ENCODE results near the gene CCDC169. TPM values are rescaled to one million over a fixed set of nuclear protein-coding genes. Genes with fewer than 3 reads are reported as not detected.

Gene CCDC169
- total and polyA plus RNA-seq, 3 donors from 2014 or later = 37.0 to 174 (median 74.1) TPM

DNA sequence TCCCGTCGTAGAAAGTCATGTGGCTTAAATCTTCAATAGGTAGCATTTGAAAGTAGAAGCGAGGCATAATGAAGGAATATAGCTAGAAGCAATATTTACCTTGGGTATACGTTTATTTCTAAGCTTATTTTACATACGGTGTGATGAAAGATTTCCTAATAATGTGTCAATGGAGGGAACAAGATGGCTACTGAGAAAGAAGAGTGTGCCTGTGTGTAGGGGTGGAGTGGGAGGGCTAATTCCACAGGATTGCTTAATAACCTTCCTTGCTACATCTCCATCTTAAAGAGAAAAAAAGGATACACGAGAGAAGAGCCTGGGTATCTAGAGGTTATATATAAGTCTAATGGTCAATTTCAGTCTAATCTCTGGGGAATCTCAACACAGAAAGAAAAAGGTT lies 46.6 kb upstream of the CCDC169 start:
- 41 to 50% methylated on average over 6 of the region's 6 CpGs for WGBS, 2 donors
- H3K27me3 ChIP-seq = no peaks in the 10 kb centered on the region
- no peaks in the 10 kb centered on the region for H3K36me3 ChIP-seq (ENCODE audit: low read depth, missing control alignments)
- H3K27ac ChIP-seq = peak overlapping the region; percentile 99 to 100
- DNase-seq = no peak
- intact Hi-C loops (cut with DNase I; ENCODE audit: low total_unique reads) = no loop called here
- peak overlapping the region; percentile 90 to 95 for H3K4me3 ChIP-seq
- H3K4me1 ChIP-seq = peaks cover 18% of the 10 kb centered on the region
- H3K9me3 ChIP-seq = no peaks in the 10 kb centered on the region
- TF ChIP-seq, protein P1, sequence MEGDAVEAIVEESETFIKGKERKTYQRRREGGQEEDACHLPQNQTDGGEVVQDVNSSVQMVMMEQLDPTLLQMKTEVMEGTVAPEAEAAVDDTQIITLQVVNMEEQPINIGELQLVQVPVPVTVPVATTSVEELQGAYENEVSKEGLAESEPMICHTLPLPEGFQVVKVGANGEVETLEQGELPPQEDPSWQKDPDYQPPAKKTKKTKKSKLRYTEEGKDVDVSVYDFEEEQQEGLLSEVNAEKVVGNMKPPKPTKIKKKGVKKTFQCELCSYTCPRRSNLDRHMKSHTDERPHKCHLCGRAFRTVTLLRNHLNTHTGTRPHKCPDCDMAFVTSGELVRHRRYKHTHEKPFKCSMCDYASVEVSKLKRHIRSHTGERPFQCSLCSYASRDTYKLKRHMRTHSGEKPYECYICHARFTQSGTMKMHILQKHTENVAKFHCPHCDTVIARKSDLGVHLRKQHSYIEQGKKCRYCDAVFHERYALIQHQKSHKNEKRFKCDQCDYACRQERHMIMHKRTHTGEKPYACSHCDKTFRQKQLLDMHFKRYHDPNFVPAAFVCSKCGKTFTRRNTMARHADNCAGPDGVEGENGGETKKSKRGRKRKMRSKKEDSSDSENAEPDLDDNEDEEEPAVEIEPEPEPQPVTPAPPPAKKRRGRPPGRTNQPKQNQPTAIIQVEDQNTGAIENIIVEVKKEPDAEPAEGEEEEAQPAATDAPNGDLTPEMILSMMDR (IDR thresholded peaks at IDR 0.05) = no peak
- no peak for TF ChIP-seq POLR2A (IDR thresholded peaks at IDR 0.05)

DNA sequence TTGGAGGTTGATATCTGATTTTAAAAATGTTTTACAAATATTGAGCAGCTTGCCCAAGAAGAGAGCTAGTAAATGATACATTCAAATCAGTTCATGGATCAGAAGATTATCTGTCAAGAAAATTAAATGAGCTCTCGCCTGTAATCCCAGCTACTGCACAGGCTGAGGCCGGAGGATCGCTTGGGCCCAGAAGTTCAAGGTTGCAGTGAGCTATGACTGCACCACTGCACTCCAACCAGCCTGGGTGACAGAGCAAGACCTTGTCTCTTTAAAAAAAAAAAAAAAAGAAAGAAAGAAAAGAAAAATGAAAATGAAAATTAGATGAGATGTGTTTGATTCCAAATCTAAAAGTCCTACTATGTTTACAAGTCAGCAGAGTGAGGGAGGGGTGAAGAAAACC lies 46.2 kb upstream of the CCDC169 start:
- peak overlapping the region in 1 of 2 donors; percentile 95 for H3K4me3 ChIP-seq

DNA sequence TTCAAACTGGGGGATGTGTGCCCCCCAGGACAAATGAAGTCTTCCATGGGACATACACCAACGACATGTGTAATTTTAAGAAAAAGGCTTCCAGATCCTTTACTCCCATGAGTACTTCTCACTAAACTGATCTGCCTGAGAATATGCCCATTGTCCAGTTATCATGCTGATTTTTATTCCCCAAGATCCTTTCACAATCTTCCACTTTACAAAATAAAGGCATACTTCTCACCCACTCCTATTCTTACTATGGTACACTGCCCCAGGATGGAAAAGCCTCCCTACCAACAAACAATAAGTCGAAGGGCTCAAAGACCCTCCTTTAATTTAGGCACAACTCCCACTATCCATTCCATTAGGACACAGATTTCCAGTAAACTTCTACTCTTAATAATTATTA lies 45.1 kb upstream of the CCDC169 start:
- peak overlapping the region in 1 of 2 donors; percentile 43 for H3K27ac ChIP-seq
- WGBS, 2 donors = 60 to 74% methylated on average over 2 of the region's 2 CpGs
- no peak for DNase-seq
- intact Hi-C loops (cut with DNase I; ENCODE audit: low total_unique reads) = no loop called here
- no peak overlapping the region for H3K4me3 ChIP-seq
- TF ChIP-seq, protein P1 (IDR thresholded peaks at IDR 0.05) = no peak
- no peak for TF ChIP-seq POLR2A (IDR thresholded peaks at IDR 0.05)
- peaks cover 18% of the 10 kb centered on the region for H3K4me1 ChIP-seq
- H3K36me3 ChIP-seq (ENCODE audit: low read depth, missing control alignments) = no peaks in the 10 kb centered on the region
- no peaks in the 10 kb centered on the region for H3K27me3 ChIP-seq
- H3K9me3 ChIP-seq = no peaks in the 10 kb centered on the region

More for the DNA sequence above, 46.2 kb upstream of the CCDC169 start:
- 14 to 17% methylated on average over 3 of the region's 3 CpGs for WGBS, 2 donors
- H3K36me3 ChIP-seq (ENCODE audit: low read depth, missing control alignments) = no peaks in the 10 kb centered on the region
- no peaks in the 10 kb centered on the region for H3K9me3 ChIP-seq
- H3K27me3 ChIP-seq = no peaks in the 10 kb centered on the region
- peak; percentile 29 for DNase-seq
- TF ChIP-seq, protein P1 (IDR thresholded peaks at IDR 0.05) = no peak
- TF ChIP-seq POLR2A (IDR thresholded peaks at IDR 0.05) = no peak
- peak overlapping the region; percentile 99 to 100 for H3K27ac ChIP-seq
- peaks cover 18% of the 10 kb centered on the region for H3K4me1 ChIP-seq
- intact Hi-C loops (cut with DNase I; ENCODE audit: low total_unique reads) = no loop called here

DNA sequence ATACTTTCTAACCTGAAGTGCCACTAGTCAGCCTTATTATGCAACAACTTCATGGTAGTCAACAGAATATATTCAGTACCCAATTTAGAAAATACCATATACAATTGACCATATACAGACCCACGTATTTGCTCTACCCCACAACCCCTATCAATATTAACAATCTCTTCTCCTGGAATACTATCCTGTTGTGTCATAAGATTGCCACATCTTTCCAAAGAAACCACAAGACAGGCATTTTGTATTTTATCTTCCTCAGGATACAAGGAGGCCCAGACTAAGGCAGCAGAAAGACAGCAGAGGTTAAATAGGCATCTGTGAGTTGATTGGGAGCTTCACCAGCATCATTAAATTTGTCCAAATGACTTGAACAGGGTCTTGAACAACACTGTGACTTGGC lies 44.1 kb upstream of the CCDC169 start:
- intact Hi-C loops (cut with DNase I; ENCODE audit: low total_unique reads) = no loop called here
- Histone ChIP-seq H3K36me3 (ENCODE audit: low read depth, missing control alignments) (no peaks in the 10 kb centered on the region), H3K27ac (no peak overlapping the region), H3K4me3 (no peak overlapping the region), H3K27me3 (no peaks in the 10 kb centered on the region), H3K9me3 (no peaks in the 10 kb centered on the region), H3K4me1 (peaks cover 12% of the 10 kb centered on the region)
- DNase-seq = no peak
- no peak for TF ChIP-seq POLR2A (IDR thresholded peaks at IDR 0.05)
- TF ChIP-seq, protein P1 (IDR thresholded peaks at IDR 0.05) = no peak
- 79 to 81% methylated on average over 1 of the region's 1 CpG for WGBS, 2 donors

DNA sequence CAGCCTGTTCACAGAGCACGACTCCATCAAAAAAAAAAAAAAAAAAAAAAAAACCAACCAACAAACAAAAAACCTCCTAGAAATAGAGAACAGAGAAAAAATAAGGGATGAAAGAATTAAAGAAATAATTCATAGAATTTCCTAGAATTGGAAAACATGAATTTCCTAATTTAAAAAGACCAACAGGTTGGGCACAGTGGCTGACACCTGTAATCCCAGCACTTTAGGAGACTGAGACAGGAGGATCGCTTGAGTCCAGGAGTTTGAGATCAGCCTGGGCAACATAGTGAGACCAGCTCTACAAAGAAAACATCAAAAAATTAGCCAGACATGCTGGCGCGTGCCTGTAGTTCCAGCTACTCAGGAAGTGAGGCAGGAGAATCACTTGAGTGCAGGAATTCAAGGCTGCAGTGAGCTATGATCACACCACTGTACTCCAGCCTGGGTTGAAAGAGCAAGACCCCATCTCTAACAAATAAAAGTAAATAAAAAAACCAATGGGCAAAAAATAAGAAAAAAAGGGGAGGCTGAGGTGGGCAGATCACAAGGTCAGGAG lies 42.1 kb upstream of the CCDC169 start:
- Histone ChIP-seq H3K4me1 (peaks cover 12% of the 10 kb centered on the region), H3K36me3 (ENCODE audit: low read depth, missing control alignments) (no peaks in the 10 kb centered on the region), H3K27me3 (no peaks in the 10 kb centered on the region), H3K9me3 (no peaks in the 10 kb centered on the region), H3K4me3 (no peak overlapping the region), H3K27ac (no peak overlapping the region)
- WGBS, 2 donors = 93 to 94% methylated on average over 4 of the region's 4 CpGs
- no peak for TF ChIP-seq POLR2A (IDR thresholded peaks at IDR 0.05)
- TF ChIP-seq, protein P1 (IDR thresholded peaks at IDR 0.05) = no peak
- intact Hi-C loops (cut with DNase I; ENCODE audit: low total_unique reads) = no loop called here
- DNase-seq = no peak

Data from testis (tissue), 3 donors.